Spleen (tissue), 7 donors: ENCODE data around the gene PDZD2.

Experiments
- POLR2A ChIP-seq, 3 donors: fragments of 450-650 bp; IDR thresholded peaks; one replicate each; pipeline ENCODE4 v1.5.1; 2017; ENCODE audit warnings: antibody characterized with exemption in 3 of 3, mild to moderate bottlenecking in 1 of 3
- POLR2AphosphoS5 ChIP-seq, 3 donors: sonication (generic); formaldehyde crosslinking; IDR thresholded peaks; one replicate each; pipeline ENCODE4 v1.5.1; 2017; ENCODE audit warnings: antibody characterized with exemption in 3 of 3
- TF ChIP-seq, protein P1 (sequence below), 11 experiments: fragments of 200-600 bp in 7 of 11; fragments of 450-650 bp in 4 of 11; sonication (generic) in 4 of 11; IDR thresholded peaks in 8 of 11; conservative IDR thresholded peaks in 3 of 11; 1 replicate in 7 of 11; 2 replicates in 4 of 11; pipeline versions ENCODE4 v1.4.0 to v1.8.0; 2016 to 2021; ENCODE audit warnings: antibody characterized with exemption in 11 of 11, inconsistent platforms in 4 of 11, mild to moderate bottlenecking in 1 of 11
- donor health status: DM: no; HTN: no; CAD: no; lungs with moderate emphysema.
- donor health status: DM: no; HTN: no; CAD: no.
- donor health status: DM: no; HTN: no; CAD: no.

GRCh38 chr5:31880449-31880848 is 241.5 kb downstream of the PDZD2 start:
- no peak for TF ChIP-seq POLR2AphosphoS5 (IDR thresholded peaks at IDR 0.05)
- TF ChIP-seq POLR2A (IDR thresholded peaks at IDR 0.05), result no peak
- TF ChIP-seq, protein P1, sequence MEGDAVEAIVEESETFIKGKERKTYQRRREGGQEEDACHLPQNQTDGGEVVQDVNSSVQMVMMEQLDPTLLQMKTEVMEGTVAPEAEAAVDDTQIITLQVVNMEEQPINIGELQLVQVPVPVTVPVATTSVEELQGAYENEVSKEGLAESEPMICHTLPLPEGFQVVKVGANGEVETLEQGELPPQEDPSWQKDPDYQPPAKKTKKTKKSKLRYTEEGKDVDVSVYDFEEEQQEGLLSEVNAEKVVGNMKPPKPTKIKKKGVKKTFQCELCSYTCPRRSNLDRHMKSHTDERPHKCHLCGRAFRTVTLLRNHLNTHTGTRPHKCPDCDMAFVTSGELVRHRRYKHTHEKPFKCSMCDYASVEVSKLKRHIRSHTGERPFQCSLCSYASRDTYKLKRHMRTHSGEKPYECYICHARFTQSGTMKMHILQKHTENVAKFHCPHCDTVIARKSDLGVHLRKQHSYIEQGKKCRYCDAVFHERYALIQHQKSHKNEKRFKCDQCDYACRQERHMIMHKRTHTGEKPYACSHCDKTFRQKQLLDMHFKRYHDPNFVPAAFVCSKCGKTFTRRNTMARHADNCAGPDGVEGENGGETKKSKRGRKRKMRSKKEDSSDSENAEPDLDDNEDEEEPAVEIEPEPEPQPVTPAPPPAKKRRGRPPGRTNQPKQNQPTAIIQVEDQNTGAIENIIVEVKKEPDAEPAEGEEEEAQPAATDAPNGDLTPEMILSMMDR (IDR thresholded peaks at IDR 0.05 in 8 of 11, conservative IDR thresholded peaks at IDR 0.05 in 3 of 11), result no peak
